ENCODE data around the gene MAGI2. TPM values are rescaled to one million over a fixed set of nuclear protein-coding genes. Genes with fewer than 3 reads are reported as not detected.

The MAGI2 gene
- total and polyA plus RNA-seq, 2 experiments from 2014 or later, result 10.4 to 26.4 TPM

DNA sequence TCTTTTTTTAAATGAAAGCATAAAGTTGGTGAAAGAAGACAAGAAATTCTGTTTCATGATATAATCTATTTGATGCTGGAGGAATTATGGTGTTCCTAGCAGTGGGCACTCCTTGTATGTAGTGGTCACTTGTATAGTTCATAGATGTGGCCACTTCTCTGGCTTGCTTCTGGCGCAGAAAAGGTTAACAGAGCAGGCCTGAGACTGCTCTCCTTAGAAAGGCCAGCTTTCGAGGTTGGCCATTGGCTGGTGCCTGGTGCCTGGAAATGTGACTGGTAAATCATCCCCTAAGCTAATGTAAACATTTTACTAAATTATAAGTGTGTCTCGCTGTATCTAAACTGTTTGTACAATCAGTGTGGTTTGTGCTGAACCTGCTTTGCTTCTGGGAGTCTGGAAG lies 1378.8 kb downstream of the MAGI2 start:
- Histone ChIP-seq H3K27ac (ENCODE audit: low read depth) (no peak overlapping the region), H2AFZ (no peak overlapping the region), H3K36me3 (ENCODE audit: insufficient read depth) (no peaks in the 10 kb centered on the region), H4K20me1 (replicated peaks; ENCODE audit: insufficient read depth) (peaks cover 5% of the 10 kb centered on the region; the same call in 1 of the 2 replicates), H3K4me1 (ENCODE audit: insufficient read depth) (peaks cover 17% of the 10 kb centered on the region), H3F3A (replicated peaks; ENCODE audit: low read depth) (no peaks in the 10 kb centered on the region), H3K4me3 (no peak overlapping the region), H3K4me2 (peak overlapping the region; percentile 63; the same call in 1 of the 2 replicates), H3K79me2 (replicated peaks; ENCODE audit: insufficient read depth) (no peaks in the 10 kb centered on the region), H3K9me2 (ENCODE audit: insufficient read depth) (no peaks in the 10 kb centered on the region), H3K27me3 (ENCODE audit: insufficient read depth) (no peaks in the 10 kb centered on the region)
- Mint-ChIP-seq H3K36me3 (ENCODE audit: low read depth) (no peaks in the 10 kb centered on the region), H3K9me3 (no peaks in the 10 kb centered on the region), H3K27ac (no peak overlapping the region), H3K4me1 (peaks cover 19% of the 10 kb centered on the region), H3K27me3 (ENCODE audit: insufficient read depth, low read depth, poor library complexity) (no peaks in the 10 kb centered on the region), H3K4me3 (no peak overlapping the region; the same call in 2 of the 3 replicates)
- TF ChIP-seq EZH2phosphoT487 (IDR thresholded peaks at IDR 0.05; ENCODE audit: unreplicated experiment) (no peak), NANOG (IDR thresholded peaks at IDR 0.05; ENCODE audit: borderline replicate concordance) (no peak), STAT1 (IDR thresholded peaks at IDR 0.05; ENCODE audit: unreplicated experiment) (no peak), EZH2 (IDR thresholded peaks at IDR 0.05; ENCODE audit: low read depth, unreplicated experiment) (no peak)
- TF ChIP-seq, protein P1, sequence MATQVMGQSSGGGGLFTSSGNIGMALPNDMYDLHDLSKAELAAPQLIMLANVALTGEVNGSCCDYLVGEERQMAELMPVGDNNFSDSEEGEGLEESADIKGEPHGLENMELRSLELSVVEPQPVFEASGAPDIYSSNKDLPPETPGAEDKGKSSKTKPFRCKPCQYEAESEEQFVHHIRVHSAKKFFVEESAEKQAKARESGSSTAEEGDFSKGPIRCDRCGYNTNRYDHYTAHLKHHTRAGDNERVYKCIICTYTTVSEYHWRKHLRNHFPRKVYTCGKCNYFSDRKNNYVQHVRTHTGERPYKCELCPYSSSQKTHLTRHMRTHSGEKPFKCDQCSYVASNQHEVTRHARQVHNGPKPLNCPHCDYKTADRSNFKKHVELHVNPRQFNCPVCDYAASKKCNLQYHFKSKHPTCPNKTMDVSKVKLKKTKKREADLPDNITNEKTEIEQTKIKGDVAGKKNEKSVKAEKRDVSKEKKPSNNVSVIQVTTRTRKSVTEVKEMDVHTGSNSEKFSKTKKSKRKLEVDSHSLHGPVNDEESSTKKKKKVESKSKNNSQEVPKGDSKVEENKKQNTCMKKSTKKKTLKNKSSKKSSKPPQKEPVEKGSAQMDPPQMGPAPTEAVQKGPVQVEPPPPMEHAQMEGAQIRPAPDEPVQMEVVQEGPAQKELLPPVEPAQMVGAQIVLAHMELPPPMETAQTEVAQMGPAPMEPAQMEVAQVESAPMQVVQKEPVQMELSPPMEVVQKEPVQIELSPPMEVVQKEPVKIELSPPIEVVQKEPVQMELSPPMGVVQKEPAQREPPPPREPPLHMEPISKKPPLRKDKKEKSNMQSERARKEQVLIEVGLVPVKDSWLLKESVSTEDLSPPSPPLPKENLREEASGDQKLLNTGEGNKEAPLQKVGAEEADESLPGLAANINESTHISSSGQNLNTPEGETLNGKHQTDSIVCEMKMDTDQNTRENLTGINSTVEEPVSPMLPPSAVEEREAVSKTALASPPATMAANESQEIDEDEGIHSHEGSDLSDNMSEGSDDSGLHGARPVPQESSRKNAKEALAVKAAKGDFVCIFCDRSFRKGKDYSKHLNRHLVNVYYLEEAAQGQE (IDR thresholded peaks at IDR 0.05; ENCODE audit: unreplicated experiment), result no peak
- TF ChIP-seq, protein P2, sequence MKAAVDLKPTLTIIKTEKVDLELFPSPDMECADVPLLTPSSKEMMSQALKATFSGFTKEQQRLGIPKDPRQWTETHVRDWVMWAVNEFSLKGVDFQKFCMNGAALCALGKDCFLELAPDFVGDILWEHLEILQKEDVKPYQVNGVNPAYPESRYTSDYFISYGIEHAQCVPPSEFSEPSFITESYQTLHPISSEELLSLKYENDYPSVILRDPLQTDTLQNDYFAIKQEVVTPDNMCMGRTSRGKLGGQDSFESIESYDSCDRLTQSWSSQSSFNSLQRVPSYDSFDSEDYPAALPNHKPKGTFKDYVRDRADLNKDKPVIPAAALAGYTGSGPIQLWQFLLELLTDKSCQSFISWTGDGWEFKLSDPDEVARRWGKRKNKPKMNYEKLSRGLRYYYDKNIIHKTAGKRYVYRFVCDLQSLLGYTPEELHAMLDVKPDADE (IDR thresholded peaks at IDR 0.05), result no peak
- DNase-seq (ENCODE audit: low spot score) (no peak), ATAC-seq (peak; percentile 64)

GRCh38 chr7:78073609-78074382 lies 1379.7 kb downstream of the MAGI2 start:
- no peak overlapping the region for H2AFZ ChIP-seq
- Mint-ChIP-seq H3K4me3 (peak overlapping the region; percentile 26; the same call in 2 of the 3 replicates), H3K27me3 (ENCODE audit: insufficient read depth, low read depth, poor library complexity) (no peaks in the 10 kb centered on the region), H3K36me3 (ENCODE audit: low read depth) (no peaks in the 10 kb centered on the region), H3K27ac (no peak overlapping the region), H3K9me3 (no peaks in the 10 kb centered on the region), H3K4me1 (peaks cover 19% of the 10 kb centered on the region)
- H3K79me2 ChIP-seq (replicated peaks; ENCODE audit: insufficient read depth), result no peaks in the 10 kb centered on the region
- H3K36me3 ChIP-seq (ENCODE audit: insufficient read depth), result no peaks in the 10 kb centered on the region
- ATAC-seq, result peak; percentile 65
- peak; percentile 56 for DNase-seq (ENCODE audit: low spot score)
- peaks cover 5% of the 10 kb centered on the region; the same call in 1 of the 2 replicates for H4K20me1 ChIP-seq (replicated peaks; ENCODE audit: insufficient read depth)
- no peaks in the 10 kb centered on the region for H3K9me2 ChIP-seq (ENCODE audit: insufficient read depth)
- no peaks in the 10 kb centered on the region for H3F3A ChIP-seq (replicated peaks; ENCODE audit: low read depth)
- no peak overlapping the region for H3K27ac ChIP-seq (ENCODE audit: low read depth)
- peaks cover 17% of the 10 kb centered on the region for H3K4me1 ChIP-seq (ENCODE audit: insufficient read depth)
- H3K4me3 ChIP-seq, result peak overlapping the region; percentile 14; the same call in 1 of the 2 replicates
- peak overlapping the region; percentile 63 for H3K4me2 ChIP-seq
- no peaks in the 10 kb centered on the region for H3K27me3 ChIP-seq (ENCODE audit: insufficient read depth)
- TF ChIP-seq CTCF (conservative IDR thresholded peaks at IDR 0.05; ENCODE audit: low read depth in 2 of 2) (no peak), NANOG (IDR thresholded peaks at IDR 0.05; ENCODE audit: borderline replicate concordance) (no peak), JUNB (IDR thresholded peaks at IDR 0.05; ENCODE audit: unreplicated experiment) (no peak), POLR2AphosphoS5 (IDR thresholded peaks at IDR 0.05; ENCODE audit: low read depth) (no peak), STAT1 (IDR thresholded peaks at IDR 0.05; ENCODE audit: unreplicated experiment) (no peak), EZH2phosphoT487 (IDR thresholded peaks at IDR 0.05; ENCODE audit: unreplicated experiment) (no peak), CREB1 (CRISPR knock-in tag; IDR thresholded peaks at IDR 0.05; ENCODE audit: low read depth) (no peak)
